GM19395 (cell line): ENCODE data around the gene PNLIP.

Experiments used
- ATAC-seq: cut with Tn5 transposase; IDR thresholded peaks from one replicate; pipeline ENCODE4 v1.9.1; 2021; ENCODE audit warnings: mild to moderate bottlenecking, moderate library complexity; ENCODE audit not compliant: unreplicated experiment

Gene PNLIP

DNA sequence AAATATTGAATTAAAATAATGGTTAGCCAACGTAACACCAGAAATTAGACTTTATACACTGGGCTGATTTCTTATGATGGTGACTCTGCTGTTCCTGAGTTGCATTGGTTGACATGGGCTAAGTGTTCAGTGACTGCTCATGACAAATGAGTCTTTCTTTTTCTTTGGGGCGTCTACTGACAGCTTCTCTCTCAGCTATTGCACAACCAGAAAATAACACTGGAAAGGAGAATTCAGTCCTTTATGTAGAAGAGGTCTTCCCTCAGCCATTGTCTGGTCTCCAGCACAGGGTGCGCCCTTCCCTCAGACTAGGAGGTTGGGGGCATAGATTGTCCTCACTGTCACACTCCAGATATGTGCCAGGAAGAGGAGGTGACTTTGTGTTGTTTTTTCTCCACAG is 21.6 kb downstream of the PNLIP start:
- ATAC-seq = no peak

DNA sequence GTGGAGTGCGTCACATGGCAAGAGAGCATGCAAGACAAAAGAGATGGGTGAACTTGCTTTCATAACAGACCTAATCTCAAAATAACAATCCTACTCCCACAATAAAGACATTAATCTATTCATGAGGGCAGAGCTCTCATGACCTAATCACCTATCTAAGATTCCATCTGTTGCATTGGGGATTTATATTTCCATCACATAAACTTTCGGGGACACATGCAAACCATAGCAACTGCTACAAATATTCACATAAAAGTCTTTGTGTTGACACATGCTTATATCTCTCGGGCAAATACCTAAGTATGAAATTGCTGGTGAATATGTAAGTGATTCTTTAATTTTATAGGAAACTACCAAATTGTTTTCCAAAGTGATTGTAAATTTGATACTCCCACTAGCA is 29.1 kb downstream of the PNLIP start:
- ATAC-seq = no peak

DNA sequence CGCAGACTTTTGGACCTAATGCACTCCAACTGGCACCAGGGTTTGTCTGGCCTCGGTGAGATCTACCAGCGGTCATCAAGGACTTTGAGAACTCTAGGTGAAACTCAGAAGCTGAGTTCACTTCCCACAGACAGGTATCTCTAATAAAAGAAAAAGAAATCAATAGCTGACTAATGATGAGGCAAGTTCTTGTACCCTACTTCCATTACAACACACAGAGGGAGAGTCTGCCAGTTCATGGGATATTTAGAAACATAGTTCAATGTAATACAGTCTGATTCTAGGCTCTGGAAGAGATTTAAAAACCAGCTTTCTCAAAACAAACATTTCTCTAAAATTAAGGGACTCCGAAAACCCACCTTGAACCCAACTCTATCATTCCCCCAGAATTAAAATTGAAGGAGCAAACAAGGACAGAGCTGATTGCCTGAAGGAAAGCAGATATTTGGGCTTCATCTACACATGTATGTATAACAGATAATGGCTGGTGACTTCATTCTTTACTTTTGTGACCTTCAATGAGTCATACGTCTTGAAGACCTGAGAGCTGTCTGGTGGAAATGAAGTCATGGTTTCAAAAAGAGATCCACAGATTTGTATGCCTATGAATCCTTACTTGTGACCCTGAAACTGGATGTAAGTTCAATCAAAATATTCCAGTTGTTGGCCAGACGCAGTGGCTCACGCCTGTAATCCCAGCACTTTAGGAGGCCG is 42.3 kb downstream of the PNLIP start:
- no peak for ATAC-seq

DNA sequence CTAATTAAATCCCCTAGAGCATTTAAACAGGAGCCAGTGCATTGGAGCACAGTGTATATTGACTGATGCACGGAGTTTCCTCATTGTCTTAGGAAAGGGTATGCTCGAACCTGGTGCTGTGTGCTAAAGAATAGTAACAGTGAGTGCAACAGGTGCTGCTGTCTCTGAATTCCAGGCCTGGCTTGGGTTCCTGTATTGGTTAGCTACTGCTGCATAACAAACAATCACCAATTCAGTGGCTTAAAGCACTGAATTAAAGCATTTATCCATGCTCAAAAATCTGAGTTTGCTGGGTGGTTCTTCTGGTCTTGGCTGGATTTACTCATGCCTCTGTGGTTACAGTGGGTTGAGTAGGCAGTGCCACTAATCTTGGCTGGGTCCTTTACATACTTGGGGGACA is 43.3 kb downstream of the PNLIP start:
- no peak for ATAC-seq

DNA sequence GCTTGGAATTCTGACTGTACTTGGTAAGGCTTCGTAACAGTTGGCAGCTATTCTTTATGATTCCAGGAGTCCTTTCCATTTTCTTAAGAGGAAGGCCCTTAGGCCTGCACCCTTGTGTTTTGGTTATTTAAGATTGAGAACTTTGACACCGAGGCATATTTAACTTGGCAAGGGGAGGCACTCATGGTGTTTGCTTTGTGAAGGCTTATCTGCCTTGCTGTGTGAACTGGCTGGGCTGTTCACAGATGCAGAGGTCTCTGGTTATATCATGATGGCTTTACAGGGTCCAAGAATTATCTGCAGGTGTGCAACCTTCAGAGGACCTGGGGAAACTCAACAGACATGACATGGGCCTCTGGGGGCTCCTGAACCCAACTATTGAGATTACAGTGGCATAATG is 44.2 kb downstream of the PNLIP start:
- ATAC-seq = no peak

DNA sequence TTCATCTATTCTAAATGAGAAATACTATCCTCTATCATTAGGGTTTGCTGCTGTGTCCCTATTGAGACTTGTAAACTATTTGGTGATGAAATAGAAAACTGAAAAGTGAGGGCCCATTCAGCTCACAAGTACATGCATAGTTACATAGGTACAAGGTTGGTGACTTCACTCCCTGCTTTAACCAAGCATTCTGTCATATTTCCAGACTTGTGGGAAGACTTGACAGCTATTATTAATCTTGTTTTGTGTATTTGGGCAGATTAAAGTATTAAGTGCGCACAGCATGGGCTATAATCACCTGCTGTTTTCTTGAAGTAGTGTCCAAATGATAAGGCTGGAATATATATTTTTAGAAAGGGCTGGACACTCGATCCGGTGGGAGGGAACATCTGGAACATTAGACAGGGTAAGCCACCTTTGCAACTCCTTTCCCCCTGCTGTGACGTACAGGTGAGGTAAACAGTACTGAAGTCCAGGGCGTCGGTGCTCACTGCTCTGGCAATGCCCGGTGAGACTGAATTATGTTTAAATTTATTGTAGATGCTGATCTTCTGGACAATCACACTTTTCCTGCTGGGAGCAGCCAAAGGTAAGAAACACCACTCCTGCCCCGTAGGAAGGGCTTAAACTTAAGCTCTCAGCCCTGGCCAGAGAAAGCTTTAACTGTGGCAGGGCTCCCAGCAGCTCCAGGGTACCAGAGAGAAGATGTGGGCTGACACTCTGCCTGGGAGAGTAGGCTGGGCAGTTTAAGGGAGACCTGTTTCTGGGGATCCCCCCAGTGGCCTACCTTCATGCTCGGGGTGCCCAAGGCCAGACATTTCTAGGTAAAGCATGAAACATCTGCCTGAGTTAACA is 45.1 kb downstream of the PNLIP start, which contains the start of gene PNLIPRP1:
PNLIPRP1 (plus strand) TSS at position 370 of the 855 bp plus-strand sequence; CDS start at position 541, 171 bp downstream.
- no peak for ATAC-seq

DNA sequence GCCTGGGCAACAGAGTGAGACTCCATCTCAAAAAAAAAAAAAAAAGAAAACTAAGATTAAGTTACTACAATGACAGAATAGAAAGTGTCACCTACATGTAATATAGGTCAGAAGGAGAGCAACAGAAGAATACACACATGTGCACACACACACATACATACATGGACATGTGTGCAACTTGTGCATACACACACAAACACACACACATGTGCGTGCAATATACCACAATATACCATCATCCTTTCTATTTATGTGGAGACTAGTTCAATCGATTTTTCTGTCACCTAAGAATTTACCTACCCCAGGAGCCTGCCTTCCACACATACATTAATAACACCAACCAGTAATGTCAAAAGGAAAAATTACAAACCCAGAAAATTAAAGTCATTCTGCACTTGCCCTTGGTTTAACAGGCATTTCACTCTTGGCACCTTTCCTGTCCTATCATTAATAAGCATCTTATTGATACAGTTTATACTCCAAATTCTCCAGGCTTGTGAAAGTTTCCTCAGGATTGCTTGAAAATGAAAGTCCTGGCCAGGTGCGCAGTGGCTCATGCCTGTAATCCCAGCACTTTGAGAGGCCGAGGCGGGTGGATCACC is 47.5 kb downstream of the PNLIP start:
- ATAC-seq = no peak

DNA sequence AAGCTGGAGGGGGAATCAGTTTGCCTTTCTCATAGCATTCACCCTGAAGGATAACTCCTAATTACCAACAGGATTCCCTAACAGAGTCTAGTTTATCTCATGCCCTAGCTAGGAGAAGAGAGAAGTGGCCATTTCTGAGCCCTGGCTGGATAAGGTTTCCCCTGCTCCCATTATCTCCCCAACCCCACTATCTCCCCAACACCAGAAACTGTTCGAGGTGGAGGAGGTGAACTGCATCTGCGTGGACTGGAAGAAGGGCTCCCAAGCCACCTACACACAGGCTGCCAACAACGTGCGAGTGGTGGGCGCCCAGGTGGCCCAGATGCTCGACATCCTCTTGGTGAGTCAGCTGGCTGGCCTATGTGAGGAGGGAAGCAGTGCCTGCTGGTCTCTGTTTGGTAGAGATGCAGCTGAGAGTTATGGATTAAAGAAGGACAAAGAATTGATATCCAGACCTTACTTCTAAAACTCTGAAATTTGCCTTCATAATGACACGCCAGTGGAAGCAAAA is 48.8 kb downstream of the PNLIP start:
- no peak for ATAC-seq

DNA sequence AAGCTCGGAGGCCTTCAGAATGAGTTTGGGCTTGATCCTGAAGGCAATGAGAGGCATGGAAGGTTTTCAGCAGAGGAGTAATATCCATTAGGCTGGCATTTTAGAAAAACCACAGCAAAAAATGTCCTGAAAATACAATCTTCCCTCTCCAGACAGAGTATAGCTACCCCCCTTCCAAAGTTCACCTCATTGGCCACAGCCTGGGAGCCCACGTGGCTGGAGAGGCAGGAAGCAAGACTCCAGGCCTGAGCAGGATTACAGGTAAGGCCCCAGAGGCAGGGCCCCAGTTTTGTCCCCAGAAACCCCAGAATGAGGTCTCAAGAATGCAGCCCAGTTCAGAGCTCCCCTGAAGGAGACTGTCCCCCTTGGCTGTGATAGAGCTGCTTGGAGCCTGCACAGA is 50.3 kb downstream of the PNLIP start:
- no peak for ATAC-seq

DNA sequence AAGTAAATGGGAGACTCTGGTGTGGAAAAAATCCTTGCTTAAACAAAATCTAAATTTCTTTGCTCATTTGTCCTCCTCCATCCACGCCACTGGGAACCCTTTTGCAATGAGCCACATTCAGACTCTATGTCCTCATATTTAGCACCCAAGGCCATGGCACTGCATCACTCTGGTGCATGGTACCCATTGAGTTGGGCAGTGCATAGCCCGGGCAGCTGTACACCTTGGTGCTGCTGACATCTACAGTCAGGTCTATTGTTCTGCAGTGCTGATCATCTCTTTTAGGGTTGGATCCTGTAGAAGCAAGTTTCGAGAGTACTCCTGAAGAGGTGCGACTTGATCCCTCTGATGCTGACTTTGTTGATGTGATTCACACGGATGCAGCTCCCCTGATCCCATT is 51.8 kb downstream of the PNLIP start:
- no peak for ATAC-seq

DNA sequence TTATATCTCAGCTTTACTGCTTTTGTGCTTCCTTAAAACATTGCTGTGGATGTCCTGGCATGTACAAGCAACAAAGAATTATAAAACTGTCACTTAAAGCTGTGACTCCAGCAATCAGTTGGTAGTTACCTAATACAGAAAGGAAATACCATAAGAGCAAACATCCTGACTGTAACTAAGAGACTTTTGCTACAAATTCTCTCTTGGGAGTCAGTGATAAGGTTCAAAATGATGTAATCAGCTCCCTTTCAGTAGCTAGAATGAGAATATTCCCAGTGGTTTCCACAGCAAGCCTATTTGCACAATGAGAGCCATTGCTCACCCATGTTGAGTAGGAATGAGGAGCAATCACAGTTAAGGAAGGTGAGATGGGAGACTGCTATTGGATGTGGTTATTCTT is 52.6 kb downstream of the PNLIP start:
- no peak for ATAC-seq

DNA sequence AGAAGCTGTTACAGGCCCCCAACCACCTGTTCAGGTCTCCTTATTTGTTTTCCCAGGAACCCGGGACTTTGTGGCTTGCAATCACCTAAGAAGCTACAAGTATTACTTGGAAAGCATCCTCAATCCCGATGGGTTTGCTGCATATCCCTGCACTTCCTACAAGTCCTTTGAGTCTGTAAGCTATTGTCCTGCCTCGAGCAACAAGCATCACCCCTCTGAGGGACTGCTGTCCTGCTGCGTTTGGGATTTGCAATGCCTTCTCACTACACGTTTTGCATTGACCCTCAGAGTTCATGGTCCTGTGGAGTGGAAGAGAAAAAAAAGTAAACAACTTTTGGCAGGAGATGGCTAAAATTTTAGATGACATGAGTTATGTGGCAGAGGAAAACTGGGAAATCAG is 54.3 kb downstream of the PNLIP start:
- no peak for ATAC-seq

DNA sequence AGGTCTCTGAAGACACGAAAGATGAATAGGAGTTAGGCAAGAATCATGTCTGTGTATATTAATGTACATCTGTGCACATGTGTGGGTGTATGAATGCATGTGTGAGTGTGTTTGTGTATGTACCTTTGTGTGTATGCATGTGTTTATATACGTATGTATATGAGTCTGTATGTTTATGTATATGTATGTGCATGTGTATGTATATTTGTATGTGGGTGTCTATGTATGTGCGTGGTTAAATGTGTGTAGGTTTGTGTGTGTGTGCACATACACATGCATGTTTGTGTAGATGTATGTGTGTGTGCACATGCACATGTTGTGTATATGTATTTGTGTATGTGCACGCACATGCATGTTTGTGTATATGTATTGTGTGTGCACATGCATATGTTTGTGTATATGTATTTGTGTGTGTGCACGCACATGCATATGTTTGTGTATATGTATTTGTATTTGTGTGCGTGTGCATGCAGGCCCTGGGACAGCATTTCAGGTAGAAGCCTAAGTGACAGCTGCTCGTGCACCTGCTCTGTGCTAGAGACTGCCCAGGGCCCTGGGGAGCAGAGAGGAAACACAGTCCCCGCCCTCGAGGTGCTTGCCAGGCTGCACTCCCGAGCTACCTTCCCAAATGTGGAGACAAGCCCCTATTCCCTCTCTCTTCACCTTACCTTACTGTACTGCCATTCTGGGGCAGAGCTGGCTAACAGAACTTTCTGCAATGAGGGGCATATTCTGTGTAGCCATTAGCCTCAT is 57.1 kb downstream of the PNLIP start:
- ATAC-seq = no peak

DNA sequence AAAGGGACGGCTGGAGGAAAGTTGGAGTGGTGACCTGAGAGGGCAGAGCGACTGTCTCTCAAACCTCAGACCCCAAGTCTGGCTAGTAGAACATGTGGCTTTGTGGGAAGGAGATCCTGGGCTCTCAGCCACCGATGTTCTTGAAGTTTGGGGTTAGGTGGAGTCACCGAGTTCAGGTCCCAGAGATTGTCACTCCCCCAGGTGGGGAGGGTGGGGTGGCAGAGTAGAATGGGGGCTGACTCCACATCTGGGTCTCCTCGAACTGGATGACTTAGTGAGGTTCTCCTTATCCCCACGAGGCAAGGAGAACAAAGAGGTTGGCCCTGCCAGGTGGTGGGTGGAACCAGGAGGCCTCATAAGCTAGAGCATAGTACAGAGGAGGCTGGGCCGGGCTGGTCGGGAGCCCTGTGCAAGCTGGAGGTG is 60.3 kb downstream of the PNLIP start:
- no peak for ATAC-seq

DNA sequence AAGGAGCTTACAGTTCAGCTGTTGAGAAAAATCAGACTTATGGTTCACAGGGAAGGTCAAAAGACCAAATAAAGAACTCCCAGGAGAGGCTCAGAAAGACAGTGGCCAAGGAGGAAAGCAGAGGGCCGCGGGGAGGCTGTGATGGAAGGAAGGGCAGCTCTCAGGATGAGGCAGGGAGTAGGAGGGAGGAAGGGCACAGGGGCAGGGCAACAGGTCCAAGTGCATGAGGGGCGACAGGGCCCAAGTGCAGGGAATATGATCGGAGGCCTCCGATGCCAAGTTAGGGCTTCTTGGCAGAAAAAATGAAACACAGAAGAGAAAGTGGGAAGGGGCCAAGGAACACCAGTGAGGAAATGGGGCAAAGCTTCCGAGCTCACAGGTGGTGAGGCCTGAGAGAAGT is 61.6 kb downstream of the PNLIP start:
- no peak for ATAC-seq

DNA sequence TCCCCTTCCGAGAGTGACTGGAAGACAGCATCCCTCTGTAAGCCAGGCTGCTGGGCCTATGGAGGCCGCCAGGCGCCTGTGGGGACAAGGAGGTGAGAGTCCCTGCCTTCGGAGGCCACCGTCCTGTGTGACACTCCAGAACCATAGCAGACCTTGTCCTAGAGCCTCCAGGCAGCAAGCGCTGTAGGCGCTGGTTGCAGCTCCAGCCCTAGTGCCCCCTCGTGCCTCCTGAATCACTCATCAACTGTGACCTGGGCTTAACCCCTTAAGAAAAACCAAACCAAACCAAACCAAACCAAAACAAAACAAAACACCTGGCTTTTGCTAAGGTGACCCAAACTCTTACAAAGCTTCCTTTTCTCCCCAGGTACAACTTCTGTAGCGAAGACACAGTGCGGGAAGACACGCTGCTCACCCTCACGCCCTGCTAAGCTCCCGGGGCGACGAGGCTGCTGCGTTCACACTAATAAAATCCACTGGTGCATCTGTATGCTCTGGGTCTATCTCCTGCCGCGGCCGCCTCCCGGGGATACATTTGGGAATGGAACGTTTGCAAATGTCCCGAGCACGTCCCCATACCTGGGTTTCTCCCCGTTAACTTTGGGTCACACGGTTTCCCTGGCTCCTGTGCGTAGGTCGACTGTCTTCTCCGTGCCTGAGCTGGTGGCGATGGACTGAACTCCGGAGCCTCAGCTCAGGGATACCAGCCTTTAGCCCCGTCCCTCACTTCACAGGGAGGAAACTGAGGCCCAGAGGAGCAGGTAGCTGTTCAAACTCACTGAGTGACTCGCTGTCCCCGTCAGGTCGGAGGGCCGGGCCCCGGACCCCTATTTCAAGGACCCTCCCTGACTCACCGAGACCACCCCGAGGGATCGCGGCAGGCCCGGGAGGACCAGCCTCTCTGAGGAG is 63.2 kb downstream of the PNLIP start:
- no peak for ATAC-seq

DNA sequence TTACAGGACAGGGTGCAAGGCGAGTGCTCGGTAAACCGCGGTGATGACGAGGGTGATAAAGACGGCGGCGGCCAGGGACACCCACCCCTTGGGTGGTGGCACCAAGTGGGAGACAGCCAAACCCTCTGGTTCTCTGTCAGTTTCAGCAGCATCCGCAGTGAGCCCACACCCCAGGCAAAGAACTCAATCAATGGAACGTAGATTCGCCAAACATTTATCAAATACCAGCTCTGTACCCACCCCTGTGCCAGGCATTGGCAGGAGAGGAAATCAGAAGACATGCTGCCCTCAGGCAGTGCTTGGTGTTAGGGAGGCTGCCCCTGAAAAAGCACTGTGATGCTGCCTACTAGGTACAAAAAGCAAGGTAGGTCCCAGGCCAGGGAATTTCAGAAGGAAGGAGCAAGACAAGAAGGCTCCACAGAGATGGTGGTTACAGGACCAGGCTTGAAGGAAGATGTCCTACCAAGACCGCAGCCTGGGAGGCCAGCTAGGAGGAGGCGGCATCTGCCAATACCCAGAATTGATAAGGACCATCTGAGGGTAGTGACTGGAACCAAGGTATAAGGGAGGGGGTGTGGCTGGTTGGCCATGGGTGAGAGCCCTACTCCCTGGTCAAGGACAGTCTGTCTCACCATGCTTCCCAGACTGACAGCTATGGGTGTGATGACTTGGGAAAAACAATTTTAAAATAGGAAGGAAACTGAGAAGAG is 64.9 kb downstream of the PNLIP start:
- no peak for ATAC-seq

DNA sequence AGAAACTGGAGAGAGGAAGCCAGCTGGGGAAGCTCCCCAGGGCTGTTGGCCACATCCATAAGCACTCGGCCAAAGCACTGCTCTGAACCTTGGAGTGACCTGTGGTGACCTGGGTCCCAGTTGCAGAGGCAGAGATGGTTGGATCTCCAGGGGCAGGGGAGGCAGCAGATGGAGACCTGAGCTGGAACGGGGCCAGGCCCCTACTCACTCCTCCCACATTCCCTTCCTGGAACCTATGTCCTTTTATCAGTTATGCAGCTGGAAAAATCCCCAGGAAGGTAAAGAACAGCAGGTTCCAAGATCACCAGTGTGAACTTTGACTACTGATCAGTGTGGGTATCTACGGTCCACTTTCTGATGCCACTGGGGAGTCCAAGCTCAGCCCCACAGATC is 65.4 kb downstream of the PNLIP start:
- ATAC-seq = no peak

DNA sequence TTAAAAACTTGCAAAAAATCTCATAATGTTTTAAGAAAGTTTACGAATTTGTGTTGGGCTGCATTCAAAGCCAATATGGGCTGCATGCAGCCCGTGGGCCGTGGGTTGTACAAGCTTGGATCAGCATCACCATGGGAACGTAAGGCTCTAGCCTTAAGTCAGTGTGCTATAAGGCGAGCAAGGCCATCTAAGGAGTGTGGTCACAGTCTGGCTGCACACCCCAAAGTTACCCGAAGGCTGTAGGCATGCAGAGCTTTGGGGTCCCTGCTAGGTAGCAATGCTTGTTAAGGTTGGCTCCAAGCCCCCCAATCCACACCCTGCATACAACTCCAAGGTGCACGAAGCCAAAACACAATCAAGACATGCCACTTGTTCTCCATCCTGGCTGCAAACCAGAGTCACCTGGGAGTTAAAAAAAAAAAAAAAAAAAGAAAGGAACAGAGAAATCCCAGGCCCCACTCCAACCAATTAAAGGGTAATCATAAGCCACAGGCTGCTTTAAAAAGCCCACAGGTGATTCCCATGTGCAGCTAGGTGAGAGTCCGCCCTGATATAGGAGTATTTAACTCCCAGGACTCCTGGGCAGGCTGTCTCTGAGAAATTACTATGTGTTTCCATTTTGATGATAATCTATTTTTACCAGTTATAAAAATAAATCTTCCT is 66.5 kb downstream of the PNLIP start:
- ATAC-seq = no peak
